ENCODE data around the gene ITGB2. TPM values are rescaled to one million over a fixed set of nuclear protein-coding genes. Genes with fewer than 3 reads are reported as not detected.

Gene ITGB2
- total RNA-seq, 2 donors from 2014 or later = 240 to 302 TPM

DNA sequence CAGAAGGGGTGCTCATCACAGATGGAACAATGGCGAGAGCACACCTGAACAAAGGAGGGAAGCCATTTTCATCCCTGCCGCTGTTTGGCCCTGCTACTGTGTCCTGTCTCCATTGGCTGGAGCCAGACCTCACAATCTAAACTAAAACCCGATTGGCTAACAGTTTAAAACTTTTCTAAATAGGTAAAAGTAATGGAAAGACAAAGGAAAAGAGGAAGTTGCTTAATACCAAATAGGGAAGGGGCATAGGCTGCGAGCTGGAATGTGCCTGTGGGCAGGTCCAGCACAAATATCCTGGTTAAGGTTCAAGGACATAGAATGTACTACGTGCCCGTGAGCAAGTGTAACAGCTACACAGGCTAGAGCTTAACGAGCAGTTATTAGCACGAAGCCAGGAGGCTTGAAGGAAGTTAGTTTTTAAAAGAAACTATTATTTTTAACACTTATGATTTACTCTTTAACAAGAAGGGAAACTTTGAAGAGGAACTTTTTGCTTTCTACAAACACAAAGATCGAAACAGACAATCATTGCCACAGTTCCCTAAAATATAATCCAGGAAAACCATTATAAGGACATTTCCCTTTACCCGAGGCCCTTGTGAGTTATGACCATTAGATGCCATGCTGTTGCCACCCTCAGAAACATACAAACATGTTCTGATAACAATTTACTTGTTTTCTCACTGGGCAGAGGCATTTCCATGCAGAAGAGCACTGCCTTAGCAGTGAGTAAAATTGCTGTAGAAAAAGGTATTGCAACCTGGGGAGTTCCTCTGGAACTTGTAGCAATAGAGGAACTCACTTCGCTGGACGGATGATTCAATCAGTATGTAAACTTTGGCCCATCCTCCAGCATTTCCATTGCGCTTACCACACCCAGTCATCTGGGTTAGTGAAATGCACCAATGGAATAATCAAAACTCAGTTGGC lies 42.4 kb downstream of the ITGB2 start:
- Mint-ChIP-seq H3K27ac (no peak overlapping the region), H3K27me3 (no peaks in the 10 kb centered on the region), H3K4me1 (peaks cover 14% of the 10 kb centered on the region), H3K9me3 (no peaks in the 10 kb centered on the region), H3K36me3 (ENCODE audit: low read depth) (peaks cover 6% of the 10 kb centered on the region), H3K4me3 (no peak overlapping the region)
- ATAC-seq (replicated peaks) = no peak

- no peak for ATAC-seq (replicated peaks)
- Mint-ChIP-seq H3K36me3 (ENCODE audit: low read depth) (peaks cover 15% of the 10 kb centered on the region), H3K27me3 (no peaks in the 10 kb centered on the region), H3K27ac (no peak overlapping the region), H3K9me3 (no peaks in the 10 kb centered on the region), H3K4me1 (peaks cover 17% of the 10 kb centered on the region), H3K4me3 (peak overlapping the region; percentile 16)
Measured at GRCh38 chr21:44876849-44877575, 43.7 kb downstream of the ITGB2 start.

DNA sequence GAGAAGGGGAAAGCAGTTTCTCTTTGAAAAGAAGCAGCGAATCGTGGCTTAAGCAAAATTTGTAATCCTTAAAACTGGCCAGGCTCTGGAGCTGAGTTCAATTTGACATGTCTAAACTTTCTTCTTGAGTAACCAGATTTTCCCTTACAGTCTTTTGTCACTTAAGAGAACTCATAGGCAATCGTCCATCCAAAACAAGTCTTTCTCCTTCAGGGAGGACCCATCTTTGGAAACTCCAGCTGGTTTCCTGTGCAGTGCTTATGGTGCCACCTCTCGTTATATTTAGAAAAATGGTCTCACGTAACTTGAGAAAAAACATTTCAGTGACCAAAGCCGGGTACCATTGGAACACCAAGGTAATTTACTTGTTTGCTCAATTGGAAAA lies 45.4 kb downstream of the ITGB2 start:
- ATAC-seq (replicated peaks) = no peak

GRCh38 chr21:44874497-44875315 lies 46.0 kb downstream of the ITGB2 start:
- Mint-ChIP-seq H3K27ac (peak overlapping the region; percentile 89), H3K36me3 (ENCODE audit: low read depth) (peaks cover 21% of the 10 kb centered on the region), H3K4me3 (peak overlapping the region; percentile 94), H3K4me1 (peaks cover 22% of the 10 kb centered on the region), H3K9me3 (no peaks in the 10 kb centered on the region), H3K27me3 (no peaks in the 10 kb centered on the region)
- peak; percentile 23 for ATAC-seq (replicated peaks)

More for the DNA sequence above, 45.4 kb downstream of the ITGB2 start:
- peaks cover 21% of the 10 kb centered on the region for H3K36me3 Mint-ChIP-seq (ENCODE audit: low read depth)
- no peaks in the 10 kb centered on the region for H3K27me3 Mint-ChIP-seq
- peak overlapping the region; percentile 94 for H3K4me3 Mint-ChIP-seq
- no peaks in the 10 kb centered on the region for H3K9me3 Mint-ChIP-seq
- H3K4me1 Mint-ChIP-seq = peaks cover 22% of the 10 kb centered on the region
- H3K27ac Mint-ChIP-seq = peak overlapping the region; percentile 89

DNA sequence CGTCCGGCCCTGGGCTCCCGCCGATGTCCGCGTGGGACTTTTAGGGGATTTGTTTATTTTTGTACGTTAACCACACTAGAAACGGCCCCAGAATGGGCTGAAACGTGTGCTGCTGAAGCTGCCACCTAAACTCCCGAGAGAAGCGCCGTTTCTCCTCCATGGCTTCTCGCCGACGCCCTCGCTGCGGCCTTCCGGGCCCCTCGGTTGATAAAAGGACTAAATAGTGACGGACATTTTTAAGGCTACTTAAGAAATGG lies 46.5 kb downstream of the ITGB2 start:
- ATAC-seq (replicated peaks) = peak; percentile 0
- peaks cover 22% of the 10 kb centered on the region for H3K4me1 Mint-ChIP-seq
- peak overlapping the region; percentile 94 for H3K4me3 Mint-ChIP-seq

GRCh38 chr21:44873356-44874239 lies 47.1 kb downstream of the ITGB2 start, which contains the start of gene PTTG1IP:
Gene PTTG1IP (minus strand): TSS chr21:44873690. CDS start chr21:44873616, 74 bp downstream.
- H3K36me3 Mint-ChIP-seq (ENCODE audit: low read depth) = peaks cover 26% of the 10 kb centered on the region
- peaks cover 28% of the 10 kb centered on the region for H3K4me1 Mint-ChIP-seq
- no peaks in the 10 kb centered on the region for H3K27me3 Mint-ChIP-seq
- ATAC-seq (replicated peaks) = peak; percentile 76
- H3K9me3 Mint-ChIP-seq = peaks cover 3% of the 10 kb centered on the region
- peak within 1 kb of the TSS; percentile 89 for H3K27ac Mint-ChIP-seq
- H3K4me3 Mint-ChIP-seq = peak within 1 kb of the TSS; percentile 94

More for the DNA sequence above, 46.5 kb downstream of the ITGB2 start:
- no peaks in the 10 kb centered on the region for H3K9me3 Mint-ChIP-seq
- H3K27me3 Mint-ChIP-seq = no peaks in the 10 kb centered on the region
- H3K36me3 Mint-ChIP-seq (ENCODE audit: low read depth) = peaks cover 21% of the 10 kb centered on the region
- peak overlapping the region; percentile 89 for H3K27ac Mint-ChIP-seq

- peaks cover 3% of the 10 kb centered on the region for H3K9me3 Mint-ChIP-seq
- H3K27ac Mint-ChIP-seq = peak overlapping the region; percentile 71
- no peak for ATAC-seq (replicated peaks)
- H3K36me3 Mint-ChIP-seq (ENCODE audit: low read depth) = peaks cover 32% of the 10 kb centered on the region
- no peaks in the 10 kb centered on the region for H3K27me3 Mint-ChIP-seq
- peak overlapping the region; percentile 94 for H3K4me3 Mint-ChIP-seq
- H3K4me1 Mint-ChIP-seq = peaks cover 35% of the 10 kb centered on the region
Measured at GRCh38 chr21:44872649-44873355, 47.9 kb downstream of the ITGB2 start.

DNA sequence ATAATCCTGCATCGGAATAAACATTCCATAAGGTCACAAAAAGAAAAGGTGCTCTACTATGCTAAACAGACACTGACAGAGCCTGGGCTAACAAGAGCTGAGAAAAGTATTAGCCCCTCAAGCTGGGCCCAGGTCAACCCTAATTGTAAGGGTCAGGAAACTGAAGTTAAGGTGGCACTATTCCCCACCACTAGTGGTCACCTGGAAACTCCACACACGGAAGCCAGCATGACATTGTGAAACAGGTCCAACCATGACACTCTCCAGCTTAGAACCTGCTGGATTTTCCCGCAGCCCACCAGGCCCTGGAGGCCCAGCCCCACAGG lies 48.4 kb downstream of the ITGB2 start:
- Mint-ChIP-seq H3K36me3 (ENCODE audit: low read depth) (peaks cover 35% of the 10 kb centered on the region), H3K27ac (peak overlapping the region; percentile 71), H3K27me3 (no peaks in the 10 kb centered on the region), H3K4me1 (peaks cover 40% of the 10 kb centered on the region), H3K4me3 (peak overlapping the region; percentile 94), H3K9me3 (peaks cover 3% of the 10 kb centered on the region)
- ATAC-seq (replicated peaks) = no peak

GRCh38 chr21:44871576-44872269 lies 49.0 kb downstream of the ITGB2 start:
- peak; percentile 8 for ATAC-seq (replicated peaks)
- H3K9me3 Mint-ChIP-seq = peaks cover 3% of the 10 kb centered on the region
- H3K36me3 Mint-ChIP-seq (ENCODE audit: low read depth) = peaks cover 41% of the 10 kb centered on the region
- H3K4me1 Mint-ChIP-seq = peaks cover 44% of the 10 kb centered on the region
- H3K27me3 Mint-ChIP-seq = no peaks in the 10 kb centered on the region
- peak overlapping the region; percentile 71 for H3K27ac Mint-ChIP-seq
- peak overlapping the region; percentile 94 for H3K4me3 Mint-ChIP-seq

DNA sequence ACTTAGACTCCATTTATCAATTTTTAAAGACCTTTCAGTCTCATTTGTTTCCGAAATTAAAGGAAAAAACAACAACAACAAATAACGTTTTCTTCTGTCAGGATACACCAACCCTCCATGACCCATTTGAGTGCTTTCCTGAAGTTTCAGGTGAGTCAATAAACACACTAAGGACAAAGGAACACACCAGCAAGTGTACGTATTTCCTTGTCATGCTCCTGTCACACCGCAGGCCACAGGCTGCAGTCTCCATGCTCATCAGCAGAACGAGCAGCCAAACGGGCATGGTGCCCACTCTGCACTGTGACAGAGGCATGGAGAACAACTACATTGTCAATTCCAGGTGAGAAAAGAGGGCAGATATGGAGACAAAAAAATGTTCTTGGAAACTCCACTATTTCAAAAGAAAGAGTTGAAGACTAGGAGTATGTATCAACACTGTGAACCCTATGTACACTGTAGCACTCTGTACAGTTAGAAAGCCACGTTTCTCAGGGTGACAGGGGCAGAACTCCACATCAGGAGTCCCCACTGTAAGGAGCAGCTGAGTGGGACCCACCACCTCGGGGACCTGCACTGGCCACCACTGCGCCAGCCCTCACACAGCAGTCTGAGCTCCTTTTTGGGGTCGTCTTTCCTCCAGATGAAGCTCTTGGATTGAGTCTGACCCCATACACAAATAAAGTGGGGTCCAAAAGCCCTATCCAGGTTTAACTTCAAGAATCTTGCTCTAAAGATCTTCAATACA lies 49.8 kb downstream of the ITGB2 start:
- peak overlapping the region; percentile 94 for H3K4me3 Mint-ChIP-seq
- H3K9me3 Mint-ChIP-seq = peaks cover 3% of the 10 kb centered on the region
- H3K27ac Mint-ChIP-seq = peak overlapping the region; percentile 83
- H3K27me3 Mint-ChIP-seq = no peaks in the 10 kb centered on the region
- ATAC-seq (replicated peaks) = no peak
- H3K4me1 Mint-ChIP-seq = peaks cover 52% of the 10 kb centered on the region
- H3K36me3 Mint-ChIP-seq (ENCODE audit: low read depth) = peaks cover 45% of the 10 kb centered on the region

- peaks cover 3% of the 10 kb centered on the region for H3K9me3 Mint-ChIP-seq
- H3K4me3 Mint-ChIP-seq = peak overlapping the region; percentile 94
- H3K36me3 Mint-ChIP-seq (ENCODE audit: low read depth) = peaks cover 50% of the 10 kb centered on the region
- no peaks in the 10 kb centered on the region for H3K27me3 Mint-ChIP-seq
- H3K4me1 Mint-ChIP-seq = peaks cover 51% of the 10 kb centered on the region
- no peak for ATAC-seq (replicated peaks)
- peak overlapping the region; percentile 83 for H3K27ac Mint-ChIP-seq
Measured at GRCh38 chr21:44869781-44870747, 50.6 kb downstream of the ITGB2 start.
